IMR-90 (cell line): ENCODE data around the gene SLX9. TPM values are rescaled to one million over a fixed set of nuclear protein-coding genes. Genes with fewer than 3 reads are reported as not detected.

ENCODE experiments used
- ATAC-seq: fragments of 200-7000 bp; cut with Tn5 transposase; 2 replicates; pipeline ENCODE4 v1.9.1; 2020; ENCODE audit warnings: low read depth, mild to moderate bottlenecking, moderate library complexity
- BruUV-seq: library from RNA; stranded (reverse); fragments of 400-500 nt; replicated peaks from 2 replicates; lab custom pipeline; 2021; lab: Mats Ljungman, UMichigan
- CTCF ChIA-PET: fragments of 300-600 bp; formaldehyde crosslinking; extraction: SDS; loops from one replicate; lab custom pipeline; 2021; ENCODE audit warnings: antibody characterized with exemption; lab: Yijun Ruan, JAX
- POLR2A ChIA-PET: fragments of 300-600 bp; sonication (Branson Sonifier 250); formaldehyde crosslinking; loops from one replicate; lab custom pipeline; 2022; ENCODE audit warnings: antibody characterized with exemption; ENCODE audit not compliant: unreplicated experiment; lab: Charles Lee
- DNase-seq: peaks from one replicate; pipeline ENCODE4 v3.0.0; 2013
- H2AFZ ChIP-seq: replicated peaks from 2 replicates; pipeline ENCODE3; 2013; ENCODE audit warnings: low read length, mild to moderate bottlenecking; ENCODE audit not compliant: poor library complexity
- H2AK5ac ChIP-seq: 2 replicates; pipeline ENCODE4 v1.6.1; 2013; ENCODE audit warnings: low read depth, low read length, inconsistent platforms
- H2AK9ac ChIP-seq: replicated peaks from 2 replicates; pipeline ENCODE3; 2013; ENCODE audit warnings: mild to moderate bottlenecking, low read depth, low read length, moderate library complexity; ENCODE audit not compliant: poor library complexity
- H2BK120ac ChIP-seq: 2 replicates; pipeline ENCODE4 v1.6.1; 2013; ENCODE audit warnings: low read depth, low read length, inconsistent platforms
- H2BK15ac ChIP-seq: 3 replicates; pipeline ENCODE4 v1.6.1; 2013; ENCODE audit warnings: low read depth, low read length, inconsistent platforms
- H2BK20ac ChIP-seq: 2 replicates; pipeline ENCODE4 v1.6.1; 2013; ENCODE audit warnings: low read depth, mild to moderate bottlenecking, inconsistent platforms, low read length, moderate library complexity
- H2BK5ac ChIP-seq: 2 replicates; pipeline ENCODE4 v1.6.1; 2013; ENCODE audit warnings: mild to moderate bottlenecking, low read depth, low read length, inconsistent platforms; ENCODE audit not compliant: poor library complexity, severe bottlenecking
- H3K14ac ChIP-seq: replicated peaks from 2 replicates; pipeline ENCODE4 v1.6.1; 2013; ENCODE audit warnings: low read depth, low read length, inconsistent platforms
- H3K18ac ChIP-seq: 2 replicates; pipeline ENCODE4 v1.6.1; 2013; ENCODE audit warnings: low read depth, low read length, control low read depth
- H3K23ac ChIP-seq: 2 replicates; pipeline ENCODE4 v1.6.1; 2013; ENCODE audit warnings: low read depth, low read length, inconsistent platforms
- H3K27ac ChIP-seq: 2 replicates; pipeline ENCODE4 v1.5.1; 2013; ENCODE audit warnings: mild to moderate bottlenecking, control low read depth, low read length; ENCODE audit not compliant: insufficient read depth
- H3K27me3 ChIP-seq: 2 replicates; pipeline ENCODE4 v1.6.1; 2013; ENCODE audit warnings: low read length; ENCODE audit not compliant: control insufficient read depth, insufficient read depth
- H3K36me3 ChIP-seq: 2 replicates; pipeline ENCODE4 v1.6.1; 2013; ENCODE audit warnings: low read length, mixed read lengths; ENCODE audit not compliant: control insufficient read depth, insufficient read depth
- H3K4ac ChIP-seq: 2 replicates; pipeline ENCODE4 v1.6.1; 2013; ENCODE audit warnings: low read depth, low read length, inconsistent platforms
- H3K4me1 ChIP-seq: 2 replicates; pipeline ENCODE4 v1.6.1; 2013; ENCODE audit warnings: low read length, mixed read lengths; ENCODE audit not compliant: control insufficient read depth, insufficient read depth
- H3K4me2 ChIP-seq: 2 replicates; pipeline ENCODE4 v1.6.1; 2013; ENCODE audit warnings: low read depth, mild to moderate bottlenecking, control low read depth, low read length, moderate library complexity
- H3K4me3 ChIP-seq: 2 replicates; pipeline ENCODE4 v1.5.1; 2013; ENCODE audit warnings: low read depth, mild to moderate bottlenecking, control low read depth, low read length, moderate library complexity; ENCODE audit not compliant: insufficient read depth
- H3K56ac ChIP-seq: 2 replicates; pipeline ENCODE4 v1.6.1; 2013; ENCODE audit warnings: low read length, inconsistent platforms; ENCODE audit not compliant: insufficient read depth; ENCODE audit errors: extremely low read depth
- H3K79me1 ChIP-seq, 2 experiments: 2 replicates each; pipeline ENCODE4 v1.6.1; 2013; ENCODE audit warnings: low read length in 2 of 2, inconsistent platforms in 1 of 2, low read depth in 1 of 2
- H3K9ac ChIP-seq: 2 replicates; pipeline ENCODE4 v1.6.1; 2013; ENCODE audit warnings: low read depth, low read length, control low read depth
- H3K9me1 ChIP-seq: 2 replicates; pipeline ENCODE4 v1.6.1; 2013; ENCODE audit warnings: low read length, inconsistent platforms; ENCODE audit not compliant: insufficient read depth
- H3K9me3 ChIP-seq: 2 replicates; pipeline ENCODE4 v1.6.1; 2013; ENCODE audit warnings: low read length; ENCODE audit not compliant: control insufficient read depth, insufficient read depth
- H4K20me1 ChIP-seq: 2 replicates; pipeline ENCODE4 v1.6.1; 2013; ENCODE audit warnings: low read length, inconsistent platforms; ENCODE audit not compliant: insufficient read depth
- H4K5ac ChIP-seq: 2 replicates; pipeline ENCODE4 v1.6.1; 2013; ENCODE audit warnings: mild to moderate bottlenecking, low read depth, low read length, control low read depth
- H4K8ac ChIP-seq, 2 experiments: 2 replicates each; pipeline ENCODE4 v1.6.1; 2013; ENCODE audit warnings: low read depth in 2 of 2, low read length in 2 of 2, control low read depth in 1 of 2, inconsistent platforms in 1 of 2
- H4K91ac ChIP-seq: 2 replicates; pipeline ENCODE4 v1.6.1; 2013; ENCODE audit warnings: low read depth, low read length, inconsistent platforms; ENCODE audit not compliant: insufficient read depth
- RFX5 ChIP-seq: IDR thresholded peaks from 2 replicates; pipeline ENCODE4 v1.8.0; 2012; ENCODE audit warnings: low read depth, mild to moderate bottlenecking, low read length, moderate library complexity
- USF2 ChIP-seq: fragments of 150-350 bp; IDR thresholded peaks from 2 replicates; pipeline ENCODE4 v1.6.1; 2017; ENCODE audit warnings: mild to moderate bottlenecking, antibody characterized with exemption, low read length, low read depth
- WGBS, 2 experiments: methylation state at CpG; one replicate each; pipeline versions ENCODE4 v1.1.5 to v1.1.7; 2013; ENCODE audit warnings: missing lambda C conversion rate in 2 of 2; ENCODE audit not compliant: insufficient read length in 1 of 2; ENCODE audit errors: extremely low coverage in 2 of 2; 5-methylcytosine and 5-hydroxymethylcytosine counted together
- dilution Hi-C: fragments of 300-500 bp; cut with HindIII; formaldehyde crosslinking; loops from one replicate; pipeline ENCODE4 v1.14.3; 2018; ENCODE audit warnings: low sequenced_read_pairs; ENCODE audit not compliant: unreplicated experiment
- in situ Hi-C: fragments of 300-500 bp; cut with MboI; formaldehyde crosslinking; loops from 3 replicates; pipeline ENCODE4 v1.14.3; 2019; ENCODE audit warnings: low sequenced_read_pairs, inconsistent platforms, mixed read lengths
- intact Hi-C: fragments of 100-400 bp; cut with micrococcal nuclease; formaldehyde crosslinking; loops from 2 replicates; pipeline ENCODE4 v1.10.0; 2022
- polyA plus RNA-seq, 3 experiments: library from polyadenylated mRNA; depleted of rRNA; stranded (reverse); fragments of >200 nt; gene quantifications; 2 replicates each; pipeline ENCODE4 v1.2.3, GENCODE V29; 2012; ENCODE audit warnings: low replicate concordance in 1 of 3
- total RNA-seq: library from RNA; depleted of rRNA; stranded (reverse); fragments of >200 nt; gene quantifications from 2 replicates; pipeline ENCODE4 v1.2.3, GENCODE V29; 2012

The SLX9 gene
- total and polyA plus RNA-seq, 2 of the 4 experiments (the other 2 are of a cell fraction), result 10.4 to 21.7 TPM

GRCh38 chr21:44957901-44958451 lies 18.1 kb downstream of the SLX9 start:
- H2AFZ ChIP-seq, result no peak overlapping the region
- DNase-seq, result no peak
- peaks cover 20% of the 10 kb centered on the region for H3K4me1 ChIP-seq
- no peak overlapping the region for H3K27ac ChIP-seq
- in situ Hi-C loops, result no loop called here
- H3K4me3 ChIP-seq, result no peak overlapping the region
- no peak overlapping the region for H3K18ac ChIP-seq
- peak overlapping the region; percentile 28; the same call in 1 of the 2 replicates for H2BK20ac ChIP-seq
- no peak overlapping the region for H4K5ac ChIP-seq
- H3K9me3 ChIP-seq, result no peaks in the 10 kb centered on the region
- H3K4ac ChIP-seq, result peak overlapping the region; percentile 50
- H3K23ac ChIP-seq, result no peak overlapping the region
- ATAC-seq, result no peak
- no peak overlapping the region for H2BK5ac ChIP-seq
- no peak for TF ChIP-seq RFX5
- TF ChIP-seq USF2, result no peak
- peaks cover 33% of the 10 kb centered on the region for H3K36me3 ChIP-seq
- H4K8ac ChIP-seq, result 0 out of 4 replicates have a peak overlapping the region, but pooled peaks of 1 of the 2 experiments have one; percentile 5
- no peak overlapping the region for H3K56ac ChIP-seq
- H3K14ac ChIP-seq, result no peak overlapping the region
- intact Hi-C loops, result no loop called here
- no peak overlapping the region for H3K4me2 ChIP-seq
- H3K9me1 ChIP-seq, result peaks cover 11% of the 10 kb centered on the region; the same call in 1 of the 2 replicates
- peak overlapping the region; percentile 46; the same call in 1 of the 2 replicates for H4K91ac ChIP-seq
- no TSS peak for BruUV-seq
- ChIA-PET CTCF (no interaction called here), POLR2A (no interaction called here)
- H4K20me1 ChIP-seq, result peaks cover 10% of the 10 kb centered on the region
- H2AK9ac ChIP-seq, result no peak overlapping the region
- 100% methylated on average over 11 of the region's 26 CpGs; no CpG with 5 or more reads in 1 of the 2 experiments for WGBS, 2 experiments
- H2BK120ac ChIP-seq, result peak overlapping the region; percentile 78
- no peak overlapping the region for H2BK15ac ChIP-seq
- dilution Hi-C loops, result no loop called here
- no peak overlapping the region for H3K9ac ChIP-seq
- H3K79me1 ChIP-seq, result peaks cover 29 to 68% of the 10 kb centered on the region in 2 experiments
- H2AK5ac ChIP-seq, result peak overlapping the region; percentile 42
- no peaks in the 10 kb centered on the region for H3K27me3 ChIP-seq
